HCT116 (cell line): ENCODE measurements around the gene CRHR1. TPM values are rescaled to one million over a fixed set of nuclear protein-coding genes. Genes with fewer than 3 reads are reported as not detected.

Experiments
- ATAC-seq: fragments of 200-7000 bp; cut with Tn5 transposase; 2 replicates; pipeline ENCODE4 v1.9.1; 2020; ENCODE audit warnings: mild to moderate bottlenecking, moderate library complexity
- BruUV-seq: library from RNA; stranded (reverse); fragments of 400-500 nt; replicated peaks from 2 replicates; lab custom pipeline; 2021; lab: Mats Ljungman, UMichigan
- CTCF ChIA-PET: fragments of 300-600 bp; sonication (Branson Sonifier 250); formaldehyde crosslinking; loops from one replicate; lab custom pipeline; 2021; ENCODE audit warnings: antibody characterized with exemption; lab: Charles Lee
- POLR2A ChIA-PET: fragments of 300-600, 350-600 bp; sonication (Branson Sonifier 250); formaldehyde crosslinking; loops from one replicate; lab custom pipeline; 2021; ENCODE audit warnings: antibody characterized with exemption; lab: Charles Lee
- RAD21 ChIA-PET, 2 experiments: fragments of 300-600 bp; sonication (Branson Sonifier 250); formaldehyde crosslinking; loops; one replicate each; lab custom pipeline; 2023; ENCODE audit warnings: low total read pairs in 2 of 2; ENCODE audit not compliant: uncharacterized antibody in 2 of 2, unreplicated experiment in 2 of 2, low non-redundant PET in 1 of 2; lab: Charles Lee
- DNase-seq: peaks from one replicate; pipeline ENCODE4 v3.0.0-alpha.2; 2010; ENCODE audit warnings: low read depth, low spot score
- H2AFZ ChIP-seq: fragments of 200-600 bp; shearing (Covaris generic), sonication (generic); 2 replicates; pipeline ENCODE4 v1.6.1; 2017; ENCODE audit warnings: low read depth, mixed run types, mixed read lengths, antibody characterized with exemption, low read length; ENCODE audit not compliant: poor library complexity, severe bottlenecking
- H3K27ac ChIP-seq: 2 replicates; pipeline ENCODE4 v1.5.1; 2012; ENCODE audit warnings: low read depth, low read length
- H3K27me3 ChIP-seq: fragments of 200-600 bp; sonication (generic); 2 replicates; pipeline ENCODE4 v1.6.1; 2016; ENCODE audit warnings: mixed run types, low read length, mixed read lengths; ENCODE audit not compliant: insufficient read depth
- H3K36me3 ChIP-seq, 2 experiments: fragments of 200-500 bp in 1 of 2; fragments of 200-600 bp in 1 of 2; sonication (Bioruptor generic) in 1 of 2; sonication (generic) in 1 of 2; 2 replicates each; pipeline versions ENCODE4 v1.5.1 to v1.6.1; 2014 to 2016; ENCODE audit warnings: low read length in 2 of 2, inconsistent platforms in 1 of 2, mixed read lengths in 1 of 2, mixed run types in 1 of 2; ENCODE audit not compliant: insufficient read depth in 2 of 2, control insufficient read depth in 1 of 2
- H3K4me1 ChIP-seq, 2 experiments: fragments of 200-600 bp in 1 of 2; sonication (generic) in 1 of 2; 2 replicates each; pipeline versions ENCODE4 v1.5.1 to v1.6.1; 2012 to 2017; ENCODE audit warnings: low read length in 2 of 2, inconsistent platforms in 1 of 2, mild to moderate bottlenecking in 1 of 2, mixed read lengths in 1 of 2, mixed run types in 1 of 2, moderate library complexity in 1 of 2; ENCODE audit not compliant: insufficient read depth in 2 of 2, control insufficient read depth in 1 of 2
- H3K4me2 ChIP-seq: fragments of 200-600 bp; sonication (generic); 2 replicates; pipeline ENCODE4 v1.6.1; 2017; ENCODE audit warnings: mixed run types, low read length, mixed read lengths
- H3K4me3 ChIP-seq, 2 experiments: fragments of 200-600 bp in 1 of 2; sonication (generic) in 1 of 2; replicated peaks in 1 of 2; 2 replicates each; pipeline ENCODE4 v1.5.1; 2011 to 2016; ENCODE audit warnings: low read length in 2 of 2, control low read depth in 1 of 2, low read depth in 1 of 2, mild to moderate bottlenecking in 1 of 2, mixed read lengths in 1 of 2, mixed run types in 1 of 2
- H3K79me2 ChIP-seq: fragments of 200-600 bp; sonication (generic); 2 replicates; pipeline ENCODE4 v1.6.1; 2017; ENCODE audit warnings: mild to moderate bottlenecking, mixed run types, low read length, moderate library complexity, mixed read lengths; ENCODE audit not compliant: insufficient read depth
- H3K9ac ChIP-seq: fragments of 200-600 bp; sonication (generic); 2 replicates; pipeline ENCODE4 v1.6.1; 2016; ENCODE audit warnings: low read length, mixed read lengths
- H3K9me2 ChIP-seq: fragments of 200-600 bp; sonication (generic), shearing (Covaris generic); 2 replicates; pipeline ENCODE4 v1.6.1; 2017; ENCODE audit warnings: mixed run types, mild to moderate bottlenecking, moderate library complexity; ENCODE audit not compliant: insufficient read depth
- H3K9me3 ChIP-seq, 2 experiments: fragments of 200-500 bp in 1 of 2; fragments of 200-600 bp in 1 of 2; sonication (Bioruptor generic) in 1 of 2; sonication (generic) in 1 of 2; 2 replicates each; pipeline ENCODE4 v1.6.1; 2014 to 2017; ENCODE audit warnings: low read length in 2 of 2, mixed read lengths in 2 of 2, inconsistent platforms in 1 of 2, low read depth in 1 of 2, mild to moderate bottlenecking in 1 of 2, mixed run types in 1 of 2, moderate library complexity in 1 of 2; ENCODE audit not compliant: control insufficient read depth in 1 of 2, insufficient read depth in 1 of 2
- H4K20me1 ChIP-seq: fragments of 200-600 bp; sonication (generic), shearing (Covaris generic); 2 replicates; pipeline ENCODE4 v1.6.1; 2017; ENCODE audit warnings: mixed run types, mild to moderate bottlenecking, moderate library complexity; ENCODE audit not compliant: insufficient read depth
- ATF3 ChIP-seq: IDR thresholded peaks from 2 replicates; pipeline ENCODE4 v1.6.1; 2012
- CBX3 ChIP-seq: IDR thresholded peaks from 2 replicates; pipeline ENCODE4 v1.6.1; 2012; ENCODE audit warnings: low read depth
- EGR1 ChIP-seq: IDR thresholded peaks from 2 replicates; pipeline ENCODE4 v1.6.1; 2012; ENCODE audit warnings: low read depth
- ELF1 ChIP-seq: IDR thresholded peaks from 2 replicates; pipeline ENCODE4 v1.6.1; 2012; ENCODE audit warnings: low read depth, borderline replicate concordance
- FOSL1 ChIP-seq: IDR thresholded peaks from 2 replicates; pipeline ENCODE4 v1.6.1; 2012; ENCODE audit warnings: low read depth
- POLR2A ChIP-seq: IDR thresholded peaks from 2 replicates; pipeline ENCODE4 v1.7.0; 2011; ENCODE audit warnings: borderline replicate concordance; ENCODE audit not compliant: insufficient read depth, insufficient read length; ENCODE audit errors: extremely low read depth
- POLR2AphosphoS5 ChIP-seq: IDR thresholded peaks from 2 replicates; pipeline ENCODE4 v1.6.1; 2011; ENCODE audit warnings: mild to moderate bottlenecking, low read depth, low read length, moderate library complexity
- RAD21 ChIP-seq: IDR thresholded peaks from 2 replicates; pipeline ENCODE4 v1.6.1; 2012; ENCODE audit warnings: low read depth, mild to moderate bottlenecking
- SP1 ChIP-seq: IDR thresholded peaks from 2 replicates; pipeline ENCODE4 v1.6.1; 2012; ENCODE audit warnings: low read depth
- ZBTB33 ChIP-seq: IDR thresholded peaks from 2 replicates; pipeline ENCODE4 v1.6.1; 2011; ENCODE audit warnings: mild to moderate bottlenecking, low read length, moderate library complexity; ENCODE audit not compliant: insufficient replicate concordance; ENCODE audit errors: extremely low read depth
- ZFX ChIP-seq: fragments of 450-650 bp; IDR thresholded peaks from 2 replicates; pipeline ENCODE4 v1.6.1; 2017
- ZNF274 ChIP-seq: fragments of 200-500 bp; sonication (Bioruptor generic); IDR thresholded peaks from 2 replicates; pipeline ENCODE4 v1.6.1; 2014; ENCODE audit warnings: mild to moderate bottlenecking, low read depth, low read length, inconsistent platforms
- intact Hi-C: fragments of 100-400 bp; cut with micrococcal nuclease; formaldehyde crosslinking; loops from 2 replicates; pipeline ENCODE4 v1.10.0; 2022
- total RNA-seq: library from RNA; stranded (reverse); gene quantifications from one replicate; pipeline ENCODE4 v1.2.1, GENCODE V29; 2021; ENCODE audit not compliant: unreplicated experiment
- TF ChIP-seq, protein P1 (sequence below): IDR thresholded peaks from 2 replicates; pipeline ENCODE4 v1.6.1; 2012; ENCODE audit warnings: low read depth

The CRHR1 gene
- total RNA-seq, 1 experiment from 2014 or later = 0.12 TPM

GRCh38 chr17:45786349-45786748 lies 2.2 kb downstream of the CRHR1 start (continued):
- TF ChIP-seq, protein P1, sequence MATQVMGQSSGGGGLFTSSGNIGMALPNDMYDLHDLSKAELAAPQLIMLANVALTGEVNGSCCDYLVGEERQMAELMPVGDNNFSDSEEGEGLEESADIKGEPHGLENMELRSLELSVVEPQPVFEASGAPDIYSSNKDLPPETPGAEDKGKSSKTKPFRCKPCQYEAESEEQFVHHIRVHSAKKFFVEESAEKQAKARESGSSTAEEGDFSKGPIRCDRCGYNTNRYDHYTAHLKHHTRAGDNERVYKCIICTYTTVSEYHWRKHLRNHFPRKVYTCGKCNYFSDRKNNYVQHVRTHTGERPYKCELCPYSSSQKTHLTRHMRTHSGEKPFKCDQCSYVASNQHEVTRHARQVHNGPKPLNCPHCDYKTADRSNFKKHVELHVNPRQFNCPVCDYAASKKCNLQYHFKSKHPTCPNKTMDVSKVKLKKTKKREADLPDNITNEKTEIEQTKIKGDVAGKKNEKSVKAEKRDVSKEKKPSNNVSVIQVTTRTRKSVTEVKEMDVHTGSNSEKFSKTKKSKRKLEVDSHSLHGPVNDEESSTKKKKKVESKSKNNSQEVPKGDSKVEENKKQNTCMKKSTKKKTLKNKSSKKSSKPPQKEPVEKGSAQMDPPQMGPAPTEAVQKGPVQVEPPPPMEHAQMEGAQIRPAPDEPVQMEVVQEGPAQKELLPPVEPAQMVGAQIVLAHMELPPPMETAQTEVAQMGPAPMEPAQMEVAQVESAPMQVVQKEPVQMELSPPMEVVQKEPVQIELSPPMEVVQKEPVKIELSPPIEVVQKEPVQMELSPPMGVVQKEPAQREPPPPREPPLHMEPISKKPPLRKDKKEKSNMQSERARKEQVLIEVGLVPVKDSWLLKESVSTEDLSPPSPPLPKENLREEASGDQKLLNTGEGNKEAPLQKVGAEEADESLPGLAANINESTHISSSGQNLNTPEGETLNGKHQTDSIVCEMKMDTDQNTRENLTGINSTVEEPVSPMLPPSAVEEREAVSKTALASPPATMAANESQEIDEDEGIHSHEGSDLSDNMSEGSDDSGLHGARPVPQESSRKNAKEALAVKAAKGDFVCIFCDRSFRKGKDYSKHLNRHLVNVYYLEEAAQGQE = no peak
- no peak for TF ChIP-seq FOSL1
- TF ChIP-seq RAD21 = no peak
- no peak for TF ChIP-seq ATF3
- TF ChIP-seq POLR2AphosphoS5 = no peak
- TF ChIP-seq ZBTB33 = no peak
- TF ChIP-seq POLR2A = no peak
- TF ChIP-seq, all 23 proteins: peak for 0

- Histone ChIP-seq H3K9me3 (no peaks in the 10 kb centered on the region), H3K36me3 (no peaks in the 10 kb centered on the region), H2AFZ (no peak overlapping the region), H3K27me3 (no peaks in the 10 kb centered on the region; the same call in 1 of the 2 replicates), H3K4me2 (no peak overlapping the region), H3K79me2 (no peaks in the 10 kb centered on the region), H3K9me2 (no peaks in the 10 kb centered on the region), H3K27ac (no peak overlapping the region), H3K4me1 (peaks cover 22 to 24% of the 10 kb centered on the region in 2 experiments), H3K9ac (no peak overlapping the region), H4K20me1 (no peaks in the 10 kb centered on the region), H3K4me3 (no peak overlapping the region)
- RAD21 ChIA-PET = no interaction called here
- POLR2A ChIA-PET = no interaction called here
- DNase-seq (no peak), ATAC-seq (no peak)
- TF ChIP-seq FOSL1 (no peak), CBX3 (no peak), EGR1 (no peak), ZFX (no peak; the same call in 1 of the 2 replicates), SP1 (no peak), ZBTB33 (no peak), ZNF274 (no peak), ELF1 (no peak), ATF3 (no peak)
- intact Hi-C loops = no loop called here
- BruUV-seq = no TSS peak
- CTCF ChIA-PET = interaction anchor here (0.6 kb wide), 1 partner anchor 45 kb away, joined by 3 read pairs; no protein-coding TSS in a partner anchor
Measured at GRCh38 chr17:45787044-45787443, 2.9 kb downstream of the CRHR1 start.
